LNCaP clone FGC (cell line): ENCODE data around the gene MACO1.
"Not testable (repeated sequence)": the region's sequence is repeated elsewhere in the genome, so short reads cannot be mapped to it uniquely, and the experiment has no call there.

Experiments used
- DNase-seq: peaks from one replicate; pipeline ENCODE4 v3.0.0-alpha.2; 2011; ENCODE audit warnings: low read depth
- H3K4me3 ChIP-seq: 2 replicates; pipeline ENCODE4 v1.5.1; 2011; ENCODE audit warnings: mild to moderate bottlenecking, low read depth, low read length, control low read depth
- CTCF ChIP-seq: IDR thresholded peaks from 2 replicates; pipeline ENCODE4 v1.5.1; 2012; ENCODE audit warnings: mild to moderate bottlenecking; ENCODE audit not compliant: control insufficient read depth, insufficient read depth; ENCODE audit errors: extremely low read depth

Gene MACO1

DNA sequence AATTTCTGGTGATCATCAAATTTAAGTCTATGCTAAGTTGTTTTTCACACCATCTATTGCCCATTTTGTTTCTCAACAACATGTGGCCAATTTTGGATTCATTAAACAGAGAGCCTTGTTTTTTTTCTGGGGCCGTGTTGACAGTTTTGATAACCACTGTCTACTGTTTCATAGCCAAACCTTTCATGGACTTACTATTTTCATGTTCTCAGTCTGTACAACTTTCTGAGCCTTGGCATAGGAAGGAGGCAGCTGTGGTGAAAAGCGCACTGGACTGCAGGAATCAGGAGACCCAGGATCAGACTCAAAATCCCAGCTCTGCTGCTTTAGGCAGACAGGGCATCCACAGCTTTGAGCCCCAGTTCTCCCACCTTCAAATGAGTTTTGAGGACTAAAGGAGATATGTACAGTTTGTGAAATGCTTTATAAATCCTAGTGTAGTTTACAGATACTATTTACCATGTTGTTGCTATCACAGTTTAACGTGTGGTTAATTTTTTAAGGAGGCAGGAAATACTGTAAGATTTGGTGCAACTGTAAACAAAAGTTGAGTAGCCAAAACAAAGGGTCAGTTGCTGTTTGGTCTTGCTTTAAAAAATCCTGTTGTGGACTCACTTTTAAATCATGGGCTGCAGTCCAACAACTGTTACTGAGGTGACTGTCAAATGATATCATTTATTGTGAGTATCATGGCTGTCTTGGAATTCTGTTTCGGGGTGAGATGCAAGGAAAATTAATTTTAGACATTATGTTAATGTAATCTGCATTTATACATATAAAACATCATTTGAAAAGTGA is 2.9 kb downstream of the MACO1 start:
- no peak overlapping the region for H3K4me3 ChIP-seq
- no peak for DNase-seq
- no peak for TF ChIP-seq CTCF

GRCh38 chr1:25435397-25436108 is 4.9 kb downstream of the MACO1 start:
- no peak overlapping the region for H3K4me3 ChIP-seq
- no peak for DNase-seq
- no peak for TF ChIP-seq CTCF

DNA sequence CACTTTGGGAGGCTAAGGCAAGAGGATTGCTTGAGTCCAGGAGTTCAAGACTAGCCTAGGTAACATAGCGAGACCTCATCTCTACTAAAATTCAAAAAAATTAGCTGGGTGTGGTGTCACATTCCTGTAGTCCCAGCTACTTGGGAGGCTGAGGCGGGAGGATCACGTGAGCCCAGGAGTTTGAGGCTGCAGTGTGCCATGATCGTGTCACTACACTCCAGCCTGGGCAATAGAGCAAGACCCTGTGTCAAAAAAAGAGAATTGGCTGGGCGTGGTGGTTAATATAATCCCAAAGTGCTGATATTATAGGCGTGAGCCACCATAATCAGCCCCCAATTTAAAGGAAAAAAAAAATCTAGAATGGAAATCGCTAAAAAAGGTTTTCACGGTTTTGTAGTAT is 7.0 kb downstream of the MACO1 start:
- TF ChIP-seq CTCF, result no peak
- H3K4me3 ChIP-seq, result no peak overlapping the region
- DNase-seq, result no peak

DNA sequence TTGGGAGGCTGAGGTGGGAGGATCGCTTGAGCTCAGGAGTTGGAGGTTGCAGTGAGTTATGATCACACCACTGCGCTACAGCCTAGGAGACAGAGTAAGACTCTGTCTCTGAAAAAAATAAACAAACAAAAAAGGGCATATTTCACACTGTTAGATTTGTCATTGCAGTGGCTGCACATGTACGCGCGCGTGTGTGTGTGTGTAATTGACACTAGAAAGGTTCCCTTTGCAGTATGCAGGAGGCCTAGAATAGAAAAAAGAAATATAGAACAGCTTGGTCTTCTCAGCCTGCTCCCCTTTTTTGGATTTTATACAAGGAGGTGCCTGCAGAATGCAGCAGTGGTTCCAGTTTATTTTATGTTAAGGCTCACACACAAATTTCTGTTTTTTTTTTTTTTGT is 8.6 kb downstream of the MACO1 start:
- no peak overlapping the region for H3K4me3 ChIP-seq
- DNase-seq, result no peak
- TF ChIP-seq CTCF, result no peak

GRCh38 chr1:25442178-25442577 is 11.5 kb downstream of the MACO1 start:
- no peak for TF ChIP-seq CTCF
- DNase-seq, result no peak
- H3K4me3 ChIP-seq, result no peak overlapping the region

DNA sequence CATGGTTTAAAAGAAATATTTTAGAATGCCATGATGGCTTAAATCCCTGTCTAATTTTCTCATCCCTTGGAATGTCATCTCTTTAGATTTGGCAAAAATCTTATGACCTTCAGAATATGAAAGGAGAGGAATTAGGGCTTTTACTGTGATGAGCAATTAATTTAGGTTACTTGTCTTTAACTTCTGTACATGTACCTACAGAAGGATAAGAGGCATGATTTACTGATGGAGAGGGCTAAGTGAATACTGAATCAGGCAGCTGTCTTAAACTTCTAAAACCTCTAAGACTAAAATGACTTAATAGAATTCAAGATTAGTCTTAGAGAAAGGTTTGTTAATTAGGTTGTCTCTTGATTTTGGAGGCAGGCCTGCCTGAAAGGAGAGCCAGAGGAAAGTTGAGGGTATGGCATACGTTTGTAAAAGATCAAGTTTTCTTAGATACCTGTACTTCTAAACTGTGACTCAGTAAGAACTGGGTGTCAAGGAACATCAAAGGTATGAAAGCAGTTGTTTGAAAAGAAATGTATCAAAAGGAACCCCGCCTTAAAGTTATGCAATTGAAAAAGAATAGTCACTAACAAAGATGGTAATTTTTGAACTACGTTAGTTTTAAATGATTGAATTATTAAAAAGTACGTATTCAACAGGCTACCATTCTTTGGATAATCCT is 12.5 kb downstream of the MACO1 start:
- no peak overlapping the region for H3K4me3 ChIP-seq
- DNase-seq, result no peak
- no peak for TF ChIP-seq CTCF

- DNase-seq, result not testable (repeated sequence)
Observed at GRCh38 chr1:25444604-25445003, 13.9 kb downstream of the MACO1 start.

More at GRCh38 chr1:25444604-25445003, 13.9 kb downstream of the MACO1 start:
- not testable (repeated sequence) for H3K4me3 ChIP-seq
